ENCODE results near the gene MYLK2. TPM values are rescaled to one million over a fixed set of nuclear protein-coding genes. Genes with fewer than 3 reads are reported as not detected.
"Not testable (repeated sequence)": the region's sequence is repeated elsewhere in the genome, so short reads cannot be mapped to it uniquely, and the experiment has no call there.

The MYLK2 gene
- total RNA-seq, 2 donors from 2014 or later: 4.9 to 9.3 TPM

GRCh38 chr20:31813611-31814010 lies 5.5 kb upstream of the MYLK2 start:
- intact Hi-C loops (cut with DNase I): no loop called here
- no peak overlapping the region for H3K4me3 ChIP-seq
- no peak for TF ChIP-seq POLR2A (IDR thresholded peaks at IDR 0.05)
- no peak for TF ChIP-seq CTCF (IDR thresholded peaks at IDR 0.05)
- ATAC-seq (no peak), DNase-seq (no peak)
- no peak overlapping the region for H3K27ac ChIP-seq
- H3K4me1 ChIP-seq: peaks cover 15% of the 10 kb centered on the region
- H3K27me3 ChIP-seq: no peaks in the 10 kb centered on the region
- H3K36me3 ChIP-seq (replicated peaks in 1 of 2; ENCODE audit: insufficient read depth in 1 of 2, low read depth in 2 of 2): no peaks in the 10 kb centered on the region
- H3K9me3 ChIP-seq: no peaks in the 10 kb centered on the region

- H3K36me3 ChIP-seq (replicated peaks in 1 of 2; ENCODE audit: insufficient read depth in 1 of 2, low read depth in 2 of 2); H3K4me3 ChIP-seq; ATAC-seq; H3K27me3 ChIP-seq; H3K9me3 ChIP-seq; DNase-seq; H3K27ac ChIP-seq; intact Hi-C loops (cut with DNase I): not testable (repeated sequence)
- H3K4me1 ChIP-seq: peaks cover 20% of the 10 kb centered on the region
- WGBS, 2 donors: 87 to 90% methylated on average over 7 of the region's 7 CpGs
Observed at GRCh38 chr20:31814142-31814541, 5.0 kb upstream of the MYLK2 start.

GRCh38 chr20:31815408-31816188 lies 3.6 kb upstream of the MYLK2 start:
- DNase-seq: no peak
- WGBS, 2 donors: 64 to 71% methylated on average over 3 to 9 of the region's 9 CpGs
- no peaks in the 10 kb centered on the region for H3K27me3 ChIP-seq
- no peaks in the 10 kb centered on the region for H3K9me3 ChIP-seq
- peaks cover 35% of the 10 kb centered on the region for H3K4me1 ChIP-seq
- TF ChIP-seq POLR2A (IDR thresholded peaks at IDR 0.05) (no peak), CTCF (IDR thresholded peaks at IDR 0.05) (no peak)
- intact Hi-C loops (cut with DNase I): no loop called here
- no peaks in the 10 kb centered on the region for H3K36me3 ChIP-seq (replicated peaks in 1 of 2; ENCODE audit: insufficient read depth in 1 of 2, low read depth in 2 of 2)
- no peak for ATAC-seq
- no peak overlapping the region for H3K27ac ChIP-seq
- H3K4me3 ChIP-seq: no peak overlapping the region

GRCh38 chr20:31816221-31816620 lies 2.9 kb upstream of the MYLK2 start:
- intact Hi-C loops (cut with DNase I): no loop called here
- H3K27ac ChIP-seq: no peak overlapping the region
- TF ChIP-seq CTCF (IDR thresholded peaks at IDR 0.05) (no peak), POLR2A (IDR thresholded peaks at IDR 0.05) (no peak)
- peaks cover 39% of the 10 kb centered on the region for H3K4me1 ChIP-seq
- no peak for DNase-seq
- no peak for ATAC-seq
- H3K36me3 ChIP-seq (replicated peaks in 1 of 2; ENCODE audit: insufficient read depth in 1 of 2, low read depth in 2 of 2): no peaks in the 10 kb centered on the region
- H3K9me3 ChIP-seq: no peaks in the 10 kb centered on the region
- H3K27me3 ChIP-seq: no peaks in the 10 kb centered on the region
- H3K4me3 ChIP-seq: no peak overlapping the region
- WGBS, 2 donors: 91 to 96% methylated on average over 5 of the region's 5 CpGs

- peaks cover 46% of the 10 kb centered on the region for H3K4me1 ChIP-seq
- DNase-seq: no peak
- TF ChIP-seq POLR2A (IDR thresholded peaks at IDR 0.05) (no peak), CTCF (IDR thresholded peaks at IDR 0.05) (no peak)
- H3K27me3 ChIP-seq: no peaks in the 10 kb centered on the region
- no peaks in the 10 kb centered on the region for H3K9me3 ChIP-seq
- H3K4me3 ChIP-seq: no peak overlapping the region
- WGBS, 2 donors: 89 to 94% methylated on average over 5 of the region's 5 CpGs
- intact Hi-C loops (cut with DNase I): no loop called here
- ATAC-seq: no peak
- H3K27ac ChIP-seq: no peak overlapping the region
- H3K36me3 ChIP-seq (replicated peaks in 1 of 2; ENCODE audit: insufficient read depth in 1 of 2, low read depth in 2 of 2): no peaks in the 10 kb centered on the region
Observed at GRCh38 chr20:31817461-31817860, 1.7 kb upstream of the MYLK2 start.

Data from body of pancreas (tissue), 4 donors.